Tibial nerve (tissue), 4 donors: ENCODE data around the gene NDUFS4.
"Not testable (repeated sequence)": the region's sequence is repeated elsewhere in the genome, so short reads cannot be mapped to it uniquely, and the experiment has no call there.

Source experiments
- CTCF ChIP-seq, 5 experiments: fragments of 200-600 bp in 3 of 5; fragments of 450-650 bp in 2 of 5; sonication (generic) in 3 of 5; IDR thresholded peaks; one replicate each; pipeline ENCODE4 v1.5.1; 2016 to 2019; ENCODE audit warnings: antibody characterized with exemption in 5 of 5, mild to moderate bottlenecking in 3 of 5, moderate library complexity in 2 of 5
- EP300 ChIP-seq, 2 donors: sonication (generic); formaldehyde crosslinking; IDR thresholded peaks; one replicate each; pipeline ENCODE4 v1.6.1; 2017; ENCODE audit warnings: antibody characterized with exemption in 2 of 2, mild to moderate bottlenecking in 1 of 2
- POLR2A ChIP-seq, 2 donors: fragments of 450-650 bp; IDR thresholded peaks; one replicate each; pipeline ENCODE4 v1.6.1; 2017; ENCODE audit warnings: antibody characterized with exemption in 2 of 2, mild to moderate bottlenecking in 2 of 2, moderate library complexity in 2 of 2

GRCh38 chr5:53540739-53541138 is 19.7 kb upstream of the NDUFS4 start:
- not testable (repeated sequence) for TF ChIP-seq CTCF, POLR2A, EP300 (IDR thresholded peaks at IDR 0.05)
